ENCODE measurements around the gene SNAP23. TPM values are rescaled to one million over a fixed set of nuclear protein-coding genes. Genes with fewer than 3 reads are reported as not detected.

Gene SNAP23
- total RNA-seq, 1 donor from 2014 or later: 54.8 TPM

DNA sequence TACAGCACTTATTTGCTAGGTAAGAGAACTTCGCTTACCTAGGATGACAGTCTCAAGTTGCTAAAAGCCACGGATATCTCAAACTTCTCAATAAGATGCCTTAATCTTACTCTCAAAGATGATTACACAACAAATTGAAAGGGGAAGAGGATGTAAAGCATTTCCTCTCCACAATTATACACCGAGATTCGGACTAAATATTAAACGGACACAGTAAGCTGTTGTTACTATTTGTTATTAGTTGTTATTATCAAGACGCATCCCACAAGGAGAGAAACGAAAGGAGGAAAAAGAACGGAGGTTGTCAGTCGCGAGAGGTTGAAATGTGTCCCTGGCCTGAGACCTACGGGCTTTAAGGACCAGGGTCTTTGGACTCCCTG, 5.2 kb upstream of the SNAP23 start:
- Mint-ChIP-seq H3K36me3 (ENCODE audit: low read depth) (peaks cover 3% of the 10 kb centered on the region), H3K4me3 (peak overlapping the region; percentile 92), H3K27ac (ENCODE audit: unreplicated experiment) (peak overlapping the region; percentile 100), H3K4me1 (peaks cover 30% of the 10 kb centered on the region), H3K27me3 (ENCODE audit: low read depth) (no peaks in the 10 kb centered on the region), H3K9me3 (no peaks in the 10 kb centered on the region)
- TF ChIP-seq, protein P1, sequence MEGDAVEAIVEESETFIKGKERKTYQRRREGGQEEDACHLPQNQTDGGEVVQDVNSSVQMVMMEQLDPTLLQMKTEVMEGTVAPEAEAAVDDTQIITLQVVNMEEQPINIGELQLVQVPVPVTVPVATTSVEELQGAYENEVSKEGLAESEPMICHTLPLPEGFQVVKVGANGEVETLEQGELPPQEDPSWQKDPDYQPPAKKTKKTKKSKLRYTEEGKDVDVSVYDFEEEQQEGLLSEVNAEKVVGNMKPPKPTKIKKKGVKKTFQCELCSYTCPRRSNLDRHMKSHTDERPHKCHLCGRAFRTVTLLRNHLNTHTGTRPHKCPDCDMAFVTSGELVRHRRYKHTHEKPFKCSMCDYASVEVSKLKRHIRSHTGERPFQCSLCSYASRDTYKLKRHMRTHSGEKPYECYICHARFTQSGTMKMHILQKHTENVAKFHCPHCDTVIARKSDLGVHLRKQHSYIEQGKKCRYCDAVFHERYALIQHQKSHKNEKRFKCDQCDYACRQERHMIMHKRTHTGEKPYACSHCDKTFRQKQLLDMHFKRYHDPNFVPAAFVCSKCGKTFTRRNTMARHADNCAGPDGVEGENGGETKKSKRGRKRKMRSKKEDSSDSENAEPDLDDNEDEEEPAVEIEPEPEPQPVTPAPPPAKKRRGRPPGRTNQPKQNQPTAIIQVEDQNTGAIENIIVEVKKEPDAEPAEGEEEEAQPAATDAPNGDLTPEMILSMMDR (conservative IDR thresholded peaks at IDR 0.05): no peak
- DNase-seq (ENCODE audit: low read depth, low spot score): no peak

DNA sequence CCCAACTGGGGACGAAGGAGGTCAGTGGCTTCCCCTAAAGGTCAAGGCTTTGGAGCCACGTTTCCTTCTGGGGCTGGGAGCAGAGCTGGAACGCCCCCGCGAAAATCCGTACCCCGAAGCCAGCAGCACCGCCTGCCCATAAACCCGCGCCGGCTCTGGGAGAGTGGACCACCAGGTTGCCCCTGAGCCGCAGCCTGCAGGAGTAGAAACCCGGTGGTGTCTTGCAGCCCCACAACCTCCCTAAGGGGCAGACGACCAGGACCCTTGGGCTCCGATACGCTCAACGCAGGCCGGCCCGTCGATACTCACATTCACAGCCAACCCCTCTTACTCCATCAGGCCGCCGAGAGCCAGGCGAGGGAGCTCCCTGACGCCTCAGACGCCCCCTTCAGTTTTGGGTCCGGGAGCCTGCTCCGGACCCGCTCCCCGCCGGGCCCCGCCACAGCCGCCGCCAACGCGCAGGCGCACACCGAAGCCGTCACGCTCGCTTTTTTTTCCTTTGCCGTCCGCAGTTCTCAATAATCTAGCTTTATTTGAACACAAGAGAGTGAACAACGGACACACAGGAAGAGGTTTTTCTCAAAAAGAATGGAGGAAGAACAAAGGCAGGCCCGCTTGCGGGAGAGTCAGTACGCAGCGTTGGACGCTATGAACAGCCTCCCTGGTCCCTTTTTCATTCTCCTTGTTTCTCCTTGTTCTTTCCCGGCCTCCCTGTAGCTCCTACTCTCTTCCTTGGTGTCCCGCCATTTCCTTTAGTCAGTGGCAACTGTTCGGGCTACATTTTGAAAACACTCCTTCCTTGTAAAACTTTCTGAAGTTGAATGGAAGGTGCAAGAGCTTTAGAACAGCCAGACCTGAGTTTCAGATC, 4.5 kb upstream of the SNAP23 start, which contains the start of gene ZNF106:
TSS of gene ZNF106 (minus strand) at position 471 of the 868 bp plus-strand sequence. CDS start 18,852 bp downstream, outside the sequence.
- peak within 1 kb of the TSS; percentile 96 for H3K4me3 Mint-ChIP-seq
- H3K4me1 Mint-ChIP-seq: peaks cover 37% of the 10 kb centered on the region
- no peaks in the 10 kb centered on the region for H3K9me3 Mint-ChIP-seq
- TF ChIP-seq, protein P1 (conservative IDR thresholded peaks at IDR 0.05): no peak
- peak; percentile 84 for DNase-seq (ENCODE audit: low read depth, low spot score)
- H3K27me3 Mint-ChIP-seq (ENCODE audit: low read depth): no peaks in the 10 kb centered on the region
- peaks cover 3% of the 10 kb centered on the region for H3K36me3 Mint-ChIP-seq (ENCODE audit: low read depth)
- H3K27ac Mint-ChIP-seq (ENCODE audit: unreplicated experiment): peak within 1 kb of the TSS; percentile 100

DNA sequence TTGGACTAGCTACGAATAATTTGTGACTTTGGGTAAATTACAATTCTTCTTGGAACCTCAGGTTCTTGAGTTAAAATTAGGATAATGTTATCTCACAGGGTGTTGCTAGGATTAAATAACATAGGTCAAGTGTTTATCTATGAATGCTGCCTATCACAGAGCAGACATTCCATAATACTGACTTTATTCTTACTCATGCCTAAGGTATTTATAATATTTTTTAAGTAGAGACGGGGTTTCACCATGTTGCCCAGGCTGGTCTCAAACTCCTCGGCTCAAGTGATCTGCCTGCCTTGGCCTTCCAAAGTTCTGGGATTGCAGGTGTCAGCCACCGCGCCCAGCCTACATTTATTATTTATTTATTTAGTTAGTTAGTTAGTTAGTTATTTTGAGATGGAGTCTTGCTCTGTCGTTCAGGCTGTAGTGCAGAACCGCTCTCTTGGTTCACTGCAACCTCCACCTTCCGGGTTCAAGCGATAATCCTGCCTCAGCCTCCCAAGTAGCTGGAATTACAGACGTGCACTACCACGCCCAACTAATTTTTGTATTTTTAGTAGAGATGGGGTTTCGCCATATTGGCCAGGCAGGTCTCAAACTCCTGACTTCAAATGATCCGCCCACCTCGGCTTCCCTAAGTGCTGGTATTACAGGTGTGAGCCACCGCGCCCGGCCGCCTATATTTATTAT, 3.8 kb upstream of the SNAP23 start:
- peaks cover 3% of the 10 kb centered on the region for H3K36me3 Mint-ChIP-seq (ENCODE audit: low read depth)
- TF ChIP-seq, protein P1 (conservative IDR thresholded peaks at IDR 0.05): no peak
- peak overlapping the region; percentile 96 for H3K4me3 Mint-ChIP-seq
- peak overlapping the region; percentile 100 for H3K27ac Mint-ChIP-seq (ENCODE audit: unreplicated experiment)
- H3K4me1 Mint-ChIP-seq: peaks cover 44% of the 10 kb centered on the region
- no peaks in the 10 kb centered on the region for H3K27me3 Mint-ChIP-seq (ENCODE audit: low read depth)
- DNase-seq (ENCODE audit: low read depth, low spot score): no peak
- no peaks in the 10 kb centered on the region for H3K9me3 Mint-ChIP-seq

DNA sequence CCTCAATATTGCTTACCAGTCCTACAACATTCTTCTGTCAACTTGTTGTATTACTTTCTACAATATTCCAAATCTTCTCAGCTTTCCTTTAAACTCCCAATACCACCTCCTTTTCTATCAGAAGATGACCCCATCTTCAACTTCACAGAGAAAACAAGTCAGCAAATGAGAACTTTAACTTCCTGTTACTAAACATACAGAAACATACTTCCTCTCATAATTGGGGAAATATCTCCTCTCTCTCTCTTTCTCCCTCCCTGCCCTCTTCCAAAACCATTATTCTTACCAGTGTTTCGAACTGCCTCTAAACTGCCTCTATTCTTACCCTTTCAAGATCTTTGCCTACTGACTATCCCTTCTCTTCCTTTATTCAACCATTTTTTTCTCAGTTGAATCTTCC, 1.8 kb upstream of the SNAP23 start:
- Mint-ChIP-seq H3K27me3 (ENCODE audit: low read depth) (no peaks in the 10 kb centered on the region), H3K27ac (ENCODE audit: unreplicated experiment) (no peak overlapping the region)
- TF ChIP-seq, protein P1 (conservative IDR thresholded peaks at IDR 0.05): no peak

DNA sequence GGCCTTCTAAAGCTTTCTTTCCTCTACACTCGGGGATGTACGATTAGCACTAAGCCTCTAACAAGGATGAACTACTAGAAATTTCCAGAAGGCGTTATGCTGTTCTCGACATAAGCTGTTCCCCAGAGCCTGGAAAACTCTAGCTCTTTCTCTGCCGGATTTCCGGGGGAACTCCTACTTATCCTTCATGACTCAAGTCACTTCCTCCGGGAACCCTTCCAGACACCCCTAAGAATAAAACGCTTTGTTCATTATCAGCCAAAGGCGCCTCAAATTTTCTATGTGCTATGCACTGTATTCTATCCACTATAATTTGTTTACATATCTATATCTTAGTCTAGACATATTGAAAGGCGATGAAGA, 455 bp upstream of the SNAP23 start:
- Mint-ChIP-seq H3K4me3 (peak overlapping the region; percentile 96), H3K27me3 (ENCODE audit: low read depth) (no peaks in the 10 kb centered on the region), H3K4me1 (peaks cover 43% of the 10 kb centered on the region), H3K9me3 (no peaks in the 10 kb centered on the region), H3K27ac (ENCODE audit: unreplicated experiment) (peak overlapping the region; percentile 94), H3K36me3 (ENCODE audit: low read depth) (no peaks in the 10 kb centered on the region)
- TF ChIP-seq, protein P1 (conservative IDR thresholded peaks at IDR 0.05): no peak
- DNase-seq (ENCODE audit: low read depth, low spot score): no peak

More for the DNA sequence above, 1.8 kb upstream of the SNAP23 start:
- H3K4me1 Mint-ChIP-seq: peaks cover 43% of the 10 kb centered on the region
- no peaks in the 10 kb centered on the region for H3K9me3 Mint-ChIP-seq
- no peaks in the 10 kb centered on the region for H3K36me3 Mint-ChIP-seq (ENCODE audit: low read depth)
- no peak for DNase-seq (ENCODE audit: low read depth, low spot score)
- peak overlapping the region; percentile 96 for H3K4me3 Mint-ChIP-seq
